Vagina (tissue), 2 donors: Measurements from ENCODE around the gene SLC25A21.

Experiments
- CTCF ChIP-seq, 3 experiments: fragments of 450-650 bp in 2 of 3; fragments of 200-600 bp in 1 of 3; sonication (generic) in 1 of 3; IDR thresholded peaks; one replicate each; pipeline ENCODE4 v1.5.1; 2017 to 2019; ENCODE audit warnings: antibody characterized with exemption in 3 of 3, mild to moderate bottlenecking in 2 of 3, moderate library complexity in 2 of 3
- POLR2AphosphoS5 ChIP-seq, 2 donors: sonication (generic); formaldehyde crosslinking; IDR thresholded peaks; one replicate each; pipeline ENCODE4 v1.9.0; 2017; ENCODE audit warnings: antibody characterized with exemption in 2 of 2, mild to moderate bottlenecking in 2 of 2, low read depth in 1 of 2; ENCODE audit not compliant: insufficient read depth in 1 of 2

- TF ChIP-seq POLR2AphosphoS5 (IDR thresholded peaks at IDR 0.05; ENCODE audit: insufficient read depth in 1 of 2, low read depth in 1 of 2) (peak in 1 of 2 donors; percentile 5), CTCF (IDR thresholded peaks at IDR 0.05) (no peak)
Measured at GRCh38 chr14:36662543-36663403, 509.6 kb downstream of the SLC25A21 start.
